HFFc6 (cell line): ENCODE measurements around the gene DTX4. TPM values are rescaled to one million over a fixed set of nuclear protein-coding genes. Genes with fewer than 3 reads are reported as not detected.

Experiments used
- DNase-seq: peaks from one replicate; pipeline ENCODE4 v3.0.0-alpha.2; 2018
- H3K27ac Mint-ChIP-seq: 2 replicates; pipeline ENCODE4 v1.8.0; 2020; ENCODE audit warnings: mild to moderate bottlenecking, mixed read lengths
- H3K27me3 Mint-ChIP-seq: 2 replicates; pipeline ENCODE4 v1.8.0; 2021; ENCODE audit warnings: mild to moderate bottlenecking, moderate library complexity, mixed read lengths; ENCODE audit not compliant: insufficient read depth
- H3K36me3 Mint-ChIP-seq: 2 replicates; pipeline ENCODE4 v1.8.0; 2021; ENCODE audit warnings: low read depth, mixed read lengths
- H3K4me1 Mint-ChIP-seq: 2 replicates; pipeline ENCODE4 v1.8.0; 2020; ENCODE audit warnings: low read depth, mixed read lengths
- H3K4me3 Mint-ChIP-seq: 2 replicates; pipeline ENCODE4 v1.8.0; 2020; ENCODE audit warnings: mild to moderate bottlenecking, moderate library complexity, mixed read lengths
- H3K9me3 Mint-ChIP-seq: 2 replicates; pipeline ENCODE4 v1.8.0; 2020; ENCODE audit warnings: mild to moderate bottlenecking, mixed read lengths
- total RNA-seq, 6 experiments: library from RNA; stranded (reverse); fragmentation: NEBNext Ultra II Directional; extraction: Animal tissue kit (Norgen Biotek cat#: 25700); gene quantifications; 2 replicates in 1 of 6; 3 replicates in 5 of 6; pipeline ENCODE4 v1.2.3, GENCODE V29; 2021
- TF ChIP-seq, protein P1 (sequence below): fragments of 200-600 bp; sonication (generic); IDR thresholded peaks from 2 replicates; pipeline ENCODE4 v1.5.0; 2021; ENCODE audit warnings: antibody characterized with exemption, mild to moderate bottlenecking

Gene DTX4
- total RNA-seq, 6 experiments from 2014 or later: 3.2 to 4.6 (median 4.1) TPM

GRCh38 chr11:59183771-59184170, 11.8 kb downstream of the DTX4 start:
- Mint-ChIP-seq H3K36me3 (no peaks in the 10 kb centered on the region; the same call in 1 of the 2 replicates), H3K4me1 (peaks cover 33% of the 10 kb centered on the region), H3K27ac (no peak overlapping the region), H3K9me3 (no peaks in the 10 kb centered on the region), H3K27me3 (peaks cover 4% of the 10 kb centered on the region), H3K4me3 (no peak overlapping the region)
- no peak for DNase-seq
- TF ChIP-seq, protein P1, sequence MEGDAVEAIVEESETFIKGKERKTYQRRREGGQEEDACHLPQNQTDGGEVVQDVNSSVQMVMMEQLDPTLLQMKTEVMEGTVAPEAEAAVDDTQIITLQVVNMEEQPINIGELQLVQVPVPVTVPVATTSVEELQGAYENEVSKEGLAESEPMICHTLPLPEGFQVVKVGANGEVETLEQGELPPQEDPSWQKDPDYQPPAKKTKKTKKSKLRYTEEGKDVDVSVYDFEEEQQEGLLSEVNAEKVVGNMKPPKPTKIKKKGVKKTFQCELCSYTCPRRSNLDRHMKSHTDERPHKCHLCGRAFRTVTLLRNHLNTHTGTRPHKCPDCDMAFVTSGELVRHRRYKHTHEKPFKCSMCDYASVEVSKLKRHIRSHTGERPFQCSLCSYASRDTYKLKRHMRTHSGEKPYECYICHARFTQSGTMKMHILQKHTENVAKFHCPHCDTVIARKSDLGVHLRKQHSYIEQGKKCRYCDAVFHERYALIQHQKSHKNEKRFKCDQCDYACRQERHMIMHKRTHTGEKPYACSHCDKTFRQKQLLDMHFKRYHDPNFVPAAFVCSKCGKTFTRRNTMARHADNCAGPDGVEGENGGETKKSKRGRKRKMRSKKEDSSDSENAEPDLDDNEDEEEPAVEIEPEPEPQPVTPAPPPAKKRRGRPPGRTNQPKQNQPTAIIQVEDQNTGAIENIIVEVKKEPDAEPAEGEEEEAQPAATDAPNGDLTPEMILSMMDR: no peak

GRCh38 chr11:59184691-59185339, 12.9 kb downstream of the DTX4 start:
- no peak overlapping the region for H3K4me3 Mint-ChIP-seq
- no peaks in the 10 kb centered on the region for H3K9me3 Mint-ChIP-seq
- H3K27ac Mint-ChIP-seq: no peak overlapping the region
- H3K4me1 Mint-ChIP-seq: peaks cover 38% of the 10 kb centered on the region
- no peaks in the 10 kb centered on the region; the same call in 1 of the 2 replicates for H3K36me3 Mint-ChIP-seq
- H3K27me3 Mint-ChIP-seq: peaks cover 4% of the 10 kb centered on the region
- TF ChIP-seq, protein P1: no peak
- DNase-seq: no peak

DNA sequence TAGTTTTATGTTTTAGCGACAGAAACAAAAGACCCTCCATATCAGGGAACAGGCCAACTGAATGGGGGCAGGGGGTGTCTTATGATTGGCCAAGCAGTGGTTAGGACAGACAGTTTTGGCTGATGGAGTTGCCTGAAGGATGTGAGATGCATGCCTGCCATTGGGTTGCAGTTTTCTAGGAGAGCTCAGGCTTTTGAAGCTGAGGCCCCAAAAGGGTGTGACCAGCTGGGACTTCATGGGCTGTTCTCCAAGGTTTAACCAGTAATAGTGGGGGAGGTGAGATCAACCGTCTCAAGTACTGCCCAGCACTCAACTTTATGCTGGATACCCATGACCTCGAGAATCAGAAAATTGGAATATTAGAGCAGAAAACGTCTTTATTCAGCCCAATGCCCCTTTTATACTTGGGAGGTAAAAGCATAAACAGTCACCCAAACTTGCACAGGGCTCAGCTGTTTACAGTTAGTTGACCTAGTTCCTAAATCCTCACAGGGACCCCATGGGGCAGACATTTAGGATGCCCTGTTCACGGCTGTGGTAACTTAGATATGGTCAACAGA, 13.5 kb downstream of the DTX4 start:
- no peak for DNase-seq
- peaks cover 38% of the 10 kb centered on the region for H3K4me1 Mint-ChIP-seq
- H3K27me3 Mint-ChIP-seq: peaks cover 4% of the 10 kb centered on the region
- no peaks in the 10 kb centered on the region for H3K9me3 Mint-ChIP-seq
- TF ChIP-seq, protein P1: no peak
- no peak overlapping the region for H3K27ac Mint-ChIP-seq
- H3K4me3 Mint-ChIP-seq: no peak overlapping the region
- H3K36me3 Mint-ChIP-seq: no peaks in the 10 kb centered on the region; the same call in 1 of the 2 replicates

DNA sequence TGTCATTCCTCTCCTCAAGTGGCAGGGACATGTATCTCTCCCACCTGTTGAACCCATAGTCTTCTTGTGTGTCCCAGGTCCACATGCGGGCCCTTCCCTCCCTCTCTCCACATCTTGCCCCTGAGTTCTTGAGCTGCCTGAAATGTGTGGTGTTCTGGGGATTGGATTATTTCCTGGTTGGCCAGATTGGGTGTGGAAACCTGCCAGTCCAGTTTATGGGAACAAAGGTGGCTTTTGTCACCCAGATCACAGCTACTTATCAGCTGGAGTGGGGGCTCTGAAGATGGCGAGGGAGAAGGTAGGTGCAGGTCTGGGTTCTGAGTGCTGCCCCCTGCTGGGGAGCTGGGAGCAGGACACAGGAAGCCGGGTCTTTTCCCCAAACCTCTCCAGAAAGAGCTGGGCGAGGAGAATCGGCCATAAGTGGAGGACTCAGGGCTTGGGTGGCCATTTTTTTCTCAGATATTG, 14.2 kb downstream of the DTX4 start:
- Mint-ChIP-seq H3K4me1 (peaks cover 43% of the 10 kb centered on the region), H3K4me3 (no peak overlapping the region), H3K9me3 (no peaks in the 10 kb centered on the region), H3K27ac (no peak overlapping the region), H3K36me3 (no peaks in the 10 kb centered on the region; the same call in 1 of the 2 replicates), H3K27me3 (peaks cover 4% of the 10 kb centered on the region)
- DNase-seq: no peak
- TF ChIP-seq, protein P1: peak; percentile 84

GRCh38 chr11:59187035-59187434, 15.1 kb downstream of the DTX4 start:
- peaks cover 43% of the 10 kb centered on the region for H3K4me1 Mint-ChIP-seq
- H3K27ac Mint-ChIP-seq: no peak overlapping the region
- H3K36me3 Mint-ChIP-seq: no peaks in the 10 kb centered on the region; the same call in none of the 2 replicates
- no peak overlapping the region for H3K4me3 Mint-ChIP-seq
- DNase-seq: no peak
- H3K27me3 Mint-ChIP-seq: peaks cover 4% of the 10 kb centered on the region
- TF ChIP-seq, protein P1: no peak
- no peaks in the 10 kb centered on the region for H3K9me3 Mint-ChIP-seq
